NCI-H128 (cell line): ENCODE data around the gene PCNX1.
"Not testable (repeated sequence)": the region's sequence is repeated elsewhere in the genome, so short reads cannot be mapped to it uniquely, and the experiment has no call there.

Experiments
- DNase-seq: peaks from one replicate; lab custom pipeline; 2025; ENCODE audit not compliant: unreplicated experiment; lab: John Stamatoyannopoulos, UW

The PCNX1 gene

DNA sequence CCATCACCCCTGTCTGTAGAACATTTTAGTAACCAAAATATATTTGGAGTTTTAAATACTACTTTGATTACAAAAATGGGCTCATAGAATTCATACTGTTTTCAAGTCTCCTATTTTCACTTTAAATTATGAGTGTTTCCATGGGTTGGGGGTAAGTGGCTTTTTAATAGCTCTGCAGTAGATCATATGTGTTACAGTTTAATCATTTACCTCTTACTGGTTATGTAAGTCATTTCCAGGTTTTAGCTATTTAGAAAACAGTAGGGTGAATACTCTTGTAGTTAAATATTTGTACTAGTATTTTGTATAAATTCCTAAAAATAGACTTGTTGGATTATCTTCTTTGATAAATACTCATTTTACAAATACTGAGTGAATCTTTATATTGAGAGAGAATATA, 8.2 kb downstream of the PCNX1 start:
- DNase-seq: no peak

DNA sequence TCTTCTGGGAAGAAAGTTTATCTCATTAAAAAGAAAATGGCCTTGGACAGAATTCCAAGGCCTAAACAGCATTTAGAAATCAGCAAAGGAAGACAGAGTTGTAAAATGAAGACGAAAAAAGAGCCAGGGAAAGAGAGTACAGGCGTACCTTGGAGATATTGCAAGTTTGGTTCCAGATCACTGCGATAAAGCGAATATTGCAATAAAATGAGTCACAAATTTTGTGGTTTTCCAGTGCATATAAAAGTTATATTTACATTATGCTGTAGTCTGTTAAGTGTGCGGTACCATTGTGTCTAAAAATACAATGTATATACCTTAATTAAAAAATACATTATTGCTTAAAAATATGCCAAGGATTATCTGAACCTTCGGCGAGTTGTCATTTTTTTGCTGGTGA, 9.0 kb downstream of the PCNX1 start:
- no peak for DNase-seq

DNA sequence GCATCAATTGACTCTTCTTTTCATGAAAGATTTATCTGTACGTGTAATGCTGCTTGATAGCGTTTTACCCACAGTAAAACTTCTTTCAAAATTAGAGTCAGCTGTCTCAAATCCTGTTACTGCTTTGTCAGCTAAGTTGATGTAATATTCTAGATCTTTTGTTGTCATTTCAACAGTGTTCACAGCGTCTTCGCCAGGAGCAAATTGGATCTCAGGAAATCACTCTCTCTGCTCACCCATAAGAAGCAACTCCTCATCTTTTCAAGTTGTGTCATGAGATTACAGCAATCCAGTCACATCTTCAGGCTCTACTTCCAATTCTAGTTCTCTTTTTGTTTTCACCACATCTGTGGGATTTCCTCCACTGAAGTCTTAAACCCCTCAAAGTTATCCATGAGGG, 9.5 kb downstream of the PCNX1 start:
- DNase-seq: no peak

DNA sequence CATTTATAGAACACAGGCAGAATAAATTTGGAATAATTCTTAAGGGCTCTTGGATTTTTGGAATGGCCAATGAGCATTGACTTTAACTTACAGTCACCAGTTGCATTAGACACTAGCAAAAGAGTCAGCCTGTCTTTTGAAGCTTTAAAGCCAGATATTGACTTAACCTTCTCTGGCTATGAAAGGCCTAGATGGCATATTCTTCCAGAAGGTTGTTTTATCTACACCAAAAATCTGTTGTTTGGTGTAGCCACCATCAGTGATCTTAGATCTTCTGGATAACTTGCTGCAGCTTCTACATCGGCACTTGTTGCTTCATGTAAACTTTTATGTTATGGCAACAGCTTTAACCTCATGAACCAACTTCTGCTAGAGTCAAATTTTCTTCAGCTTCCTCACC, 10.4 kb downstream of the PCNX1 start:
- no peak for DNase-seq

DNA sequence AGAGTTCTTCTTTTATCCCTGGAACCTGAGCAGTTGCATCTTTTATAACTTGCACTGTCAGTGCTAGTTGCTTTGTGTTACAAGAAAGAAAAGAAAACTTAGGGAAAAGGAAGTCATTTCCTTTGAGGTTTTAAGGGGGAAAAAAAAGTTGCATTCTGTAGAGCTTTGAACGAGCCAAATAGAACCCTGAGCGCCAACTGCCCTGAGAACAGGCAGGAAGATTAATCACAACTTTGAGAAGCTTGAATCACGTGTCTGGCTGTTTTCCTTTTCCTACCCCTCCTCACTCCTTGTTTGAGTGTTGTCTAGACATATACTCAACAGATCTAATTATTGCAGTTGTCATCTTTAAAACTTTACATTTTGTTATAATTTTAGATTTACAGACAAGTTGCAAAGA, 12.5 kb downstream of the PCNX1 start:
- no peak for DNase-seq

DNA sequence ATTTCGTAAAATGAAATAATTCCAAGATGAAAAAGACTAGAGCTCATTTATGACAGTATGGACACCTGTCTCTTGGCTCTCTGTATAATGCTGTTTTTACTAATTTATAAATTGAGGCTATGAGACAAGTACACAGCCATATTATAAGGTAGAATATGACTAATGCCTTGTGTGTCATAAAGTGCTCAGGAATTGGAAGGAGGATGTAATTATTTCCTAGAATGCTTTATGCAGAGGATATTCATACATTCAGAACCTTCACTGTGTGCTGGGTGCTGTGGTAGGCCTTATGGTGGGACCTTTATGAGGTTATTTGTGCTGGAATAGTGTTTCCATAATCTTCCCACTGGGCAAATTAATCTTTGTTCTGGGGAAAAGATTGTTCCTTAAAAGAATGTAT, 13.3 kb downstream of the PCNX1 start:
- DNase-seq: no peak

DNA sequence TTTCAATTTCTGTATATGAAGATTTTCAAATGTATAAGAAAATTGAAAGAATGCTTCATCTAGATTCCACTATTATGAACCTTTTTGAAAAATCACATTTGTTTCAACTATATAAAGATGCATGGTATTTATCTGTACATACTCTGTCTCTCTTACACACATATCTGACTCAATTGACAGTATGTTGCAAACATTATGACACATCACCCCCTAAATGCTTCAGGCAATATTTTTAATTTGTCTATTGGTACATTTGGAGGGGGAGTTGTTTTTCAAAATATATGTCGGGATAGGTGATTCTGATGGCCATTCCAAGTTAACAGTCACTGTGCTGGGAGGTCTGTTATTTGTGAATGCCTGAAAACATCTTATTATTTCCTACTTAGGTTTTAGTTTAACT, 14.4 kb downstream of the PCNX1 start:
- DNase-seq: no peak

DNA sequence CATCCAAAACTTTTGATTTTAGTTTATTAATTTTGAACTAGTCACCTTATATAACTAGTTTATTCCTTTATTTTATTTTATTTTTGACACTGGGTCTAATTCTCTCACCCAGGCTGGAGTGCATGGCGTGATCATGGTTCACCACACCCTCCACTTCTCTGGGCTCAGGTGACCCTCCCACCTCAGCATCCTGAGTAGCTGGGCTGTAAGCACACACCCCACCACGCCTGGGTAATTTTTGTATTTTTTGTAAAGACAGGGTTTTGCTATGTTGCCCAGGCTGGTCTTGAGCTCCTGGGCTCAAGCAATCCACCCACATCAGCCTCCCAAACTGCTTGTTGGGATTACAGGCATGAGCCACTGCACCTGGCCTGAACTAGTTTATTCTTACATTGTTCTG, 17.3 kb downstream of the PCNX1 start:
- no peak for DNase-seq

DNA sequence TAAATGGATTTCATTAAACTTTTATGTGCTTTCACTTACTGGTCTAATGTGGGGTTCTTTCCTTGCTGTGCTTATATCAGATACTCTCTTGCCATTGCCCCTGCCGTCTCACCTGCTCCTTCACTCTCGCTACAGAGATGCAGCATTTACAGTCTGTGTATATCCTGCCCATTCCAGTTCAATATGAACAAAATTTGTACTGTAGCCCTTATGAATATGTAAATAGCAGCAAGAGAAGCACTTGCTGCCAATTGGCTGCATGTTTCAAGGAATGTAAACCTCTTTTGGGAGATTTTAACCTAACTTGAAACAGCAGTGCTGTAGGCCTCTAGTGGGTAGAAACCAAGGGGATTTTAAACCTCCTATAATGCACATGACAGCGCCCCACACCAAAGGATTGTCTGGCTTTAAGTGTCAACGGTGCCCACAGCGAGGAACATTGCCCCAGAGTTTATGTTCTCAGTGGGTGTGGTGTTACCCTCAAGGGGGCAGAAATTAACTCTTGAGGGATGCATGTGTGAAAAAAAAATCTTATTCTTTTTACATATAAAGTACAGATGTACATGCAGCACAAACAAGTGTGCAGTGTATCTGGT, 19.1 kb downstream of the PCNX1 start:
- DNase-seq: no peak

DNA sequence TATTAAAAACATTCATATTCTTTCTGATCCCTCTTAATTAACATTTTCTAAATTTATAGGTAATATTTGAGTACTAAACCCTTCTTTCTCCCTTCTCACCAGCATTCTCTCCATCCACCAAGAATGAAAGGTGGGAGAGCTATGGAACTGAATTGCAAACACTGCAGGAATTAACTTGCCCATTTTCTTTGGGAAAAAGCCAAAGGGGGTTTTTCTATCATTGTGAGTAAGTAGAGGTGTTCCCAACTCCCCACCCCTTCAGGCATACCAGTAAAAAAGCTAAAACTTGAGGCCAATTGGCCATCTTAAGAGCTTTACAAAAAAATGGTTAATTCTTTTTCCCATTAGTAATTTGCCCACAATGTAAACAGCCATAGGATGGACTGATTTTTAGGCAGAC, 23.7 kb downstream of the PCNX1 start:
- no peak for DNase-seq

DNA sequence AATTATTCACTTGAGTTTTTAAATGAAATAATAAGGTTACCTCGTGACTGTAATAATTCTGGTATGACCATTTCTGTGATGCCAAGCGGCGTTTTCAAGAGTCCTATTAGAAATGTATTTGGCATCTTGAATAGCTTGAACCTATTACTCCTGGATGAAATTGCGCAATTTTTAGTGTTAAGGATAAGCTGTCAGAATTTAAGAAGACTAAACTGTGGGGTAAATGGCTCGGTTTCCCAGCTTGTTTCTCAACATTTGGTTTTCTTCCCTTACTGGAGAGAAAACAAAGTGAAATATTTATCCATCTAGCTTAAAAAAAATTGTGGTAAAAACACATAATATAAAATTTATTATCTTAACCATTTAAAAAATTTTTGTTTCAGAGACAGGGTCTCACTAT, 26.8 kb downstream of the PCNX1 start:
- no peak for DNase-seq

DNA sequence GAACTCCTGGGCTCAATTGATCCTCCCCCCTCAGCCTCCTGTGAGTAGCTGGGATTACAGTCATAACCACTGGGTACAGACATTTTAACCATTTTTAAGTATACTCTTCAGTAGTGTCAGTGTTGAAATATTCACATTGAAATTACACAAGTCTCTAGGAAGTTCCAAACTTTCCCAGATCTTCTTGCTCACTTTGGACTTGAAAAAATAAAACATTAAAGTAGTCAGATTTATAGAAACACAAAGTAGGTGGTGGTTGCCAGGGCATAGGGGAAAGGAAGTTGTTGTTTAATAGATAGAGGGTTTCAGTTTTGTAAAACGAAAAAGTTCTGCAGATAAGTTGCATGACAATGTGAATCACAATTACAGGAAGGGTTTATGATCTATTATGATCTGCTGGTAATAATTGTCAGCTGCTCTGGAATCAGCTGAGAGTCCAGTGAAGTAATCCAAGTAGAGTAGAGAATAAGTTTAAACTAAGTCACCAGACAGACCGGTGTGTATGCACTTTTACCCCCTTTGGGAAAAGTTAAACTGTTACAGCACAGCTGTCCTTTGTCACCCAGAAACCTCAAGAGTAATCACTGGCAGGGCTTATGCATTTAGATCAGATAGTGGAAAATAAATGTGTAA, 27.4 kb downstream of the PCNX1 start:
- DNase-seq: no peak

DNA sequence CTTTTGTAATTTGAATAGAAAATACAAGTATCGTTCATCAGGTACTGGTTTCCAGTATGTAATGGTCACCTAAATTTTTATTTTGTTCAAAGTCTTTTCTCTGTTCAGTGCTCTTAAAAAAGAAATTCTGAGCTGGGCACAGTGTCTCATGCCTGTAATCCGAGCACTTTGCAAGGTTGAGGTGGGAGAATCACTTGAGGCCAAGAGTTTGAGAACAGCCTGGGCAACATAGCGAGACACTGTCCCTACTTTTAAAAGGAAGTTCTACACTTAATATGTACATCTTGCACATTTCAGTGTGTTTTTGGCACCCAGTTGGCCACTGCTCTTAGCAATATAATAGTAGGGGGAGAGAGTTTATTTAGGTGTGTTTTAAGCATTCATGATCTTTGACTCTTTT, 27.9 kb downstream of the PCNX1 start:
- DNase-seq: no peak

DNA sequence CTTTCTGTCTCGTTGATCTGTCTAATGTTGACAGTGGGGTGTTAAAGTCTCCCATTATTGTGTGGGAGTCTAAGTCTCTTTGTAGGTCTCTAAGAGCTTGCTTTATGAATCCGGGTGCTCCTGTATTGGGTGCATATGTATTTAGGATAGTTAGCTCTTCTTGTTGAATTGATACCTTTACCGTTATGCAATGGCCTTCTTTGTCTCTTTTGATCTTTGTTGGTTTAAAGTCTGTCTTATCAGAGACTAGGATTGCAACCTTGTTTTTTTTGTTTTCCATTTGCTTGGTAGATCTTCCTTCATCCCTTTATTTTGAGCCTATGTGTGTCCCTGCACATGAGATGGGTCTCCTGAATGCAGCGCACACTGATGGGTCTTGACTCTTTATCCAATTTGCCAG, 32.4 kb downstream of the PCNX1 start:
- DNase-seq: not testable (repeated sequence)

DNA sequence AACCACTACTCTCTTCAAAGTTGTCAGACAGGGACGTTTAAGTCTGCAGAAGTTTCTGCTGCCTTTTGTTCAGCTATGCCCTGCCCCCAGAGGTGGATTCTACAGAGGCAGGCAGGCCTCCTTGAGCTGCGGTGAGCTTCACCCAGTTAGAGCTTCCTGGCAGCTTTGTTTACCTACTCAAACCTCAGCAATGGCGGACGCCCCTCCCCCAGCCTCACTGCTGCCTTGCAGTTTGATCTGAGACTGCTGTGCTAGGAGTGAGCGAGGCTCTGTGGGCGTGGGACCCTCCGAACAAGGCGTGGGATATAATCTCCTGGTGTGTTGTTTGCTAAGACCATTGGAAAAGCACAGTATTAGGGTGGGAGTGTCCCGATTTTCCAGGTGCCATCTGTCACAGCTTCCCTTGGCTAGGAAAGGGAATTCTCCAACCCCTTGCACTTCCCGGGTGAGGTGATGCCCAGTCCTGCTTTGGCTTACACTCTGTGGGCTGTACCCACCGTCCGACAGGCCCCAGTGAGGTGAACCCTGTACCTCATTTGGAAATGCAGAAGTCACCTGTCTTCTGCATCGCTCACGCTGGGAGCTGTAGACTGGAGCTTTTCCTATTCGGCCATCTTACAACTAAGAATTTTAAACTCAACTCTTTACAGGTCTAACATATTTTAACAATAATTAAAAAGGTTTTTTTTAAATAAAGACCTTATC, 34.5 kb downstream of the PCNX1 start:
- not testable (repeated sequence) for DNase-seq

DNA sequence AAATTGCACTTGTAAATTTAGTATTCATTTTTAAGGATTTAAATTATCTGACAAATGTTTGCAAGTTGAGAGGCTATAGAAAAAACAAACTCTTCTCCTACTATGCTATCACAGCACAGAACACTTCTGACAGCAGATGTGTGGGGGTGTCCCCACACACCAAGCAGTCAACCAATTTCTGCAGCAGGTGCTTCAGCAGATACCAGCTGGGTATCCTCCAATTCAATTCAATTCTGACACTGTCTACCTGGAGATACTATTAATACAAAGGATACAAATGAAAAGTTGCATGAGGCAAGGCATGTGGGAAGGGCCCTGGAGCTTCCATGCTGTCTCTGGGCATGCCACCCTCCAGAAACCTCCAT, 35.1 kb downstream of the PCNX1 start:
- DNase-seq: no peak

DNA sequence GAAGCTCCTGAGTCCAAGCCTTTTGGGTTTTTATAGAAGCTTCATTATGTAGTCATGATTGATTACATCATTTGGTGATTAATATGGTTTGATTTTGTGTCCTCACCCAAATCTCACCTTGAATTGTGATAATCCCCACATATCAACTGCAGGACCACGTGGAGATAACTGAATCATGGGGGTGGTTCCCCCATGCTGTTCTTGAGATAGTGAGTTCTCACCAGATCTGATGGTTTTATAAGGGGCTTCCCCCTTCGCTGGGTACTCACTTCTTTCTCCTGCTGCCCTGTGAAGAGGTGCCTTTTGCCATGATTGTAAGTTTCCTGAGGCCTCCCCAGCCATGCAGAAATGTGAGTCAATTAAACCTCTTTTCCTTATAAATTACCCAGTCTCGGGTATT, 35.5 kb downstream of the PCNX1 start:
- DNase-seq: not testable (repeated sequence)

DNA sequence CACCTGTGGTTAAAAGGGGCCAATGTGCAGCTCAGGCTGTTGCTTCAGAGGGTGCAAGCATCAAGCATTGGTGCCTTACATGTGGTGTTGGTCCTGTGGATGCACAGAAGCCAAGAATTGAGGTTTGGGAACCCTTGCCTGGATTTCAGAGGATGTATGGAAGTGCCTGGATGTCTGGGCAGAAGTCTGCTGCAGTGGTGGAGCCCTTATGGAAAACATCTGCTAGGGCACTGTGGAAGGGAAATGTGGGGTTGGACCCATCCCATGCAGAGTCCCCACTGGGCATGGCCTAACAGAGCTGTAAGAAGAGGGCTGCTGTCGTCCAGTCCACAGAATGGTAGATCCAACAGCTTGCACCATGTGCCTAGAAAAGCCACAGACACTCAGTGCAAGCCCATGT, 36.6 kb downstream of the PCNX1 start:
- DNase-seq: no peak

DNA sequence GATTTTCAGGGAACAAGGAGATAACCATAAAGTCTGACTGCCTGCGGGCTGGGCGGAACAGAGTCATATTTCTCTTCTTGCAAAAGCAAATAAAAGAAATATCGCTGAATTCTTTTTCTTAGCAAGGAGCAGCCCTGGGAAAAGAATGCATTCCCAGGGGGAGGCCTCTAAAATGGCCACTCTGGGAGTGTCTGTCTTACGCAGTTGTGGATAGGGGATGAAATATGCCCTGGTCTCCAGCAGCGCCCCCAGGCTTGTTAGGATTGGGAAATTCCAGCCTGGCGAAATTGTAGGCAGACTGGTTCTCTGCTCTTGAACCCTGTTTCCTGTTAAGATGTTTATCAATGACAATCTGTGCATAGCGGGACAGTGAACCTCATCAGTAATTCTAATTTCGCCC, 40.5 kb downstream of the PCNX1 start:
- no peak for DNase-seq

DNA sequence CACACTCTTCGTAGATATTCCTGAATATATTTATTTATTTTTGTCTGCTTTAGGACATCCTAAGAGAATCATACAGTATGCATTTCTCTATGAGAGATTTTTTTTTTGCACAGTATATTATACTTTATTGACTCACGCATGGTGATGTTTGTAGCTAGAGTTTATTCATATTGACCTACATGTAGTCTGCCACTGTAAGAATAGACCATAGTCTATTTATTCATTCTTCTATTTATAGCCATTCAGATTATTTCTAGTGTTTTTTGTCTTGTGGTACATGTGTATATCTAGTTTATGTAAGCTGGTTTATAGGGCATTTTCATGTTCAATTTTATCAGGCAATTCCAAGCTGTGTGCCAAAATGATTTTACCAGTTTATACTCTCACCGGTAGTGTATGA, 45.2 kb downstream of the PCNX1 start:
- DNase-seq: no peak

DNA sequence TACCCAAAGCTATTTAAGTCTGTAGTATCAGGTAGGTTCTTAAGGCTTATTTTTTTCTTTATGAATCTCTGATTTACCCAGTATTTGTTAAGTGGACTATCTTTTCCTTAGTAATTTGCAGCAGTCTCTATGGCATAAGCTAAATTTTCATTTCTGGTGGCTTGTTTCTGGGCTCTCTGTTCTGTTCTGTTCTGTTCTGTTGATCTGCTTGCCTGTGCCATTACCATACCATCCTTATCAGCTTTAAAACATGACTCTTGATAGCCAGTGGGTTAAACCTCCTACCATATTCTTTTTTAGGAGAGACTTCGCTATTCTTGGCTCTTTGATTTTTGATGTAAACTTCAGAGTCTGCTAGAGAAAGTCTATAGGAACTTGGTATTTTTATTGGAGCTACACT, 46.8 kb downstream of the PCNX1 start:
- no peak for DNase-seq

DNA sequence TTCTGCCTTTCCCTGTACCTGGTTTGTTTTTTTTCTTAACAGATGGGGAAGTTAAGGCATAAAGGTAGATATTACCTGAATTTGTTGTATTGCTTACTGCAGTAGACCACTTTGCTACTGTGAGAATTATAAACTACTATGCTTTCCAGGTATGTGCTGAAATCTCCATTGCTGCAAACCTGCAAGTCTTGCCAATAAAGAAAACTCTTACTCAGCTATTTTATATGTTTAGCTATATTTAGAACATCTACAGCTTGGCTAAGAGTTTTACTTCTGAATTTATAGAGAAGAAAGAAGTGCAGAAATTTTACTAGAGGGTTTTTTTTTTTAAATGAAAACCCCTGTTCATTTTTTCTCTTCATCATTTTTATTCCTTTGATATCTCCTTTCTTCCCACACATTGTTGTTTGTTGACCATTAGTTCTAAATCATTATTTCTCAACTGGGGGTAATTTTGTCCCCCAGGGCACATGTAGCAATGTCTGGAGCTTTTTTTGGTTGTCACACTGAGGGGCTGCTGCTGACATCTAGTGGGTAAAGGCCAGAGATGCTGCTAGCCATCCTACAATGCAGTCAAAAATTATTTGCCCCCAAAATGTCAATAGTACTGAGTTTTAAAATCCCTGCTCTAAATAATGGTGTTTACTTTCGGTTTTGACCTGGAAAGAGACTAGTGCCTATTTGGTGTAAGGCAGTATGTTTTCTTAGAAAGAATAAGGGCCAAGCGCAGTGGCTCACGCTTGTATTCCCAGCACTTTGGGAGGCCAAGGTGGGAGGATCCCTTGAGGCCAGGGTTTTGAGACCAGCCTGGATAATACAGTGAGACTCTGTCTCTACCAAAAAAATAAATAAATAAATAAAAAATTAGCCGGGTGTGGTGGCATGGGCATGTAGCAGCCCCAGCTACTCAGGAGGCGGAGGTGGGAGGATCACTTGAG, 48.6 kb downstream of the PCNX1 start:
- no peak for DNase-seq
